HG02642 (cell line): ENCODE results near the gene HAUS2.
"Not testable (repeated sequence)": the region's sequence is repeated elsewhere in the genome, so short reads cannot be mapped to it uniquely, and the experiment has no call there.

Experiments
- ATAC-seq: cut with Tn5 transposase; IDR thresholded peaks from one replicate; pipeline ENCODE4 v1.9.1; 2021; ENCODE audit warnings: mild to moderate bottlenecking; ENCODE audit not compliant: unreplicated experiment, poor library complexity

Gene HAUS2

DNA sequence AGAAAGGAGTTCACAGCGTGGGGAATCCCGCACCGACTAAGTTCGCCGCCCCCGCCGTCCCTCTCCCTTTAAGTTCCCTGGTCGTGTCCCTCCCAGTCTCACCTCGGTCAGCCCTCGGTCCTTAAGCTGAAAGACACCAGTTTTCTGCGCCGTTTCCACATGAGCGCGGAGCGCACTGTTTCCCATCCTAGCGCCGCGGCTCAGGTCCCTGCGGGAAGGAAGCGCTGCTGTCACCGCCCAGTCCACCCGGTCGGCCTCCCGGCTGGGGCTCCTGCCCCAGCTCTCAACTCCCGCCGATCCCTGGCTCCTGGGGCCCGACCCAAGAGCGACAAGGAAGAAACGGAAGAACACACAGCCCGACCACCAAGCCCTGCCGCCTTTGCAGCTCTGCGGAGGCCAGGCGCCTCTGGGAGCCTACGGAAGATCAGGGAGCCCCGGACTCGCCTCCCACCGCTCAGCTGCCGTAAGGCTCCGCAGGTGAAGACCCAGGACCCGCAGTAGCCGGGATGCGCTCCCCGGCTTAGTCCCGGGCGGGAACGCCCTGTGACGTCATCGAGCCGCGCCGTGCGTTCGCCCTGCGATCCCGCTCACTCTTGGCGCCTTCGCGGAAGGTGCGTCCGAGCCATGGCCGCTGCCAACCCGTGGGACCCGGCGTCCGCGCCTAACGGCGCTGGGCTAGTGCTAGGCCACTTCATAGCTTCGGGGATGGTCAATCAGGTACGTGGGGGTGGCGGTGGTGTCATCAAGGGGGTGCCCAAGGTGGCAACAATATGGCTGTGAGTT is at the start of gene HAUS2, which contains the start of gene LRRC57:
TSS of gene HAUS2 (plus strand) at position 590 of the 783 bp plus-strand sequence. CDS start at position 625, 35 bp downstream.
TSS of gene LRRC57 (minus strand) at position 545 of the 783 bp plus-strand sequence. CDS start at position 186, 359 bp downstream.
- peak; percentile 87 for ATAC-seq

- no peak for ATAC-seq
These were observed 48.6 kb upstream of the HAUS2 start for GRCh38 chr15:42499858-42500609.

DNA sequence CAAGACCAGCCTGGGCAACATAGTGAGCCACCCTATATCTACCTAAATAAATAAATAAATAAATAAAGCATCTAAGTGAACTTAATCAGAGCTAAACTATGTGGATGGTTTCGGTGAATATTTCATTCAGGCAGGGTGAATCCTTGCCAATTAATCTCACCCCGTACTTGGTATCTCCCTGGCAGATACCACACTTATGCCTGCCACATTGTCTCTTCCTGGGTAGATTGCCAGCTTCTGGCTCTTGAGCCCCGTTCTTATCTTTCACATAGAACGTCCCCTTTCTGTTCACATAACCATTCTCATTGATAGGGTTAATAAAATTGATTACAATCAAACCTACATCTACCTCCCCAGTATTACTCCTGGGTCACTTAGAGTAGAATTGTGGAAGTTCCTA is 46.2 kb upstream of the HAUS2 start:
- ATAC-seq, result no peak

- no peak for ATAC-seq
These were observed 44.8 kb upstream of the HAUS2 start for GRCh38 chr15:42503825-42504224.

DNA sequence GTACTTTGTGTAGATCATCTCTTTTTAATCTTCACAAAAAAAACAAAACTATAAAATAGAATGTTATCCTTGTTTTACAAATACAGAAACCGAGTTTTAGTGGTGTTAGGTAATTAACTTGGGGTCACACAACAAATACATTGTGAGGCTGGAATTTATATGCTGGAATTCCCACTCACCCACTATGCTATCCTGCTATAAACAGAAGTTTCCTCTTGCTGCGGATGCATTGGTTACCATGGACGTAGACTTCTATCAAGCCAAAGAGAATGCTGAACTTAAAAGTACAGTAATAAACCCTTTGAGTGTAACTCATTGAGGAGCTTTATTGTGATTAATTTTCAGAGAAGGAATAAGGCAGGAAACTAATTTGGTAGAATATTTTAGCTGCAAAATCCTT is 44.0 kb upstream of the HAUS2 start:
- ATAC-seq, result peak; percentile 20

DNA sequence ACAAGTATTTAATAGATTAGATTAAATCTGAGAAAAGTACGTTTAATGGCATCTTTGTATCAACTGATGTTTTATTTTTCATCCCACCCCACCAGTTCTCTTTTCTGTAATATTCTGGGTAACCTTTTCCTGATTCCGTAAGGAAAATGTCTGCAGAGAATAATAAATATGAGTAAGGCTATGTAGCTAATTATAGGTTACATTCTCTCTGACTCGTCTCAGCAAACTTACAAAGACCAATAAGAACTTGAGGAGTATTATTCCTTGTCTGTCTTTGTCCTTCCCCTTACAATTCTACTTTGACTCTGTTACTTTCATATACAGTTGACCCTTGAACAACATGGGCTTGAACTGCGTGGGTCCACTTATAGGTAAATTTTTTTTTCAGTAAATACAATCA is 41.1 kb upstream of the HAUS2 start:
- no peak for ATAC-seq

DNA sequence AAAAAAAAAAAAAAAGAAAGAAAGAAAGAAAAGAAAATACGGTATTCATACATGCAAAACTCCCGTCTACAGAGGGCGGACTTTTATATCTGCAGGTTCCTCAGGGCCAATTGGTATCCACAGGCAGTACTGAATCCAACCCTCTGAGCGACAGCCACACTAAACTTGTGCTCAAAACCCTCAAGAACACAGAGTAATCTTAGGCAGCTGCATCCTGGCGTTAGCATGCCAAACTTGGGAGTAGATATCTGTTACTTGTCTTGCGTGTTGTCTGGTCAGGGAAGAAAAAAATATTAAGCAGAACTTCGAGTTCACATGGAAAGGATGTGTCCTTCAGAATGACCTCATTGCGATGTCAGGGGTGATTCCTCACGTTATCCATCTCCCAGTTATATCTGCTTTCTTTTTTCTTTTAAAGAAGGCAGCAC is 40.4 kb upstream of the HAUS2 start:
- ATAC-seq, result no peak

GRCh38 chr15:42510258-42511006 is 38.2 kb upstream of the HAUS2 start:
- ATAC-seq, result no peak

DNA sequence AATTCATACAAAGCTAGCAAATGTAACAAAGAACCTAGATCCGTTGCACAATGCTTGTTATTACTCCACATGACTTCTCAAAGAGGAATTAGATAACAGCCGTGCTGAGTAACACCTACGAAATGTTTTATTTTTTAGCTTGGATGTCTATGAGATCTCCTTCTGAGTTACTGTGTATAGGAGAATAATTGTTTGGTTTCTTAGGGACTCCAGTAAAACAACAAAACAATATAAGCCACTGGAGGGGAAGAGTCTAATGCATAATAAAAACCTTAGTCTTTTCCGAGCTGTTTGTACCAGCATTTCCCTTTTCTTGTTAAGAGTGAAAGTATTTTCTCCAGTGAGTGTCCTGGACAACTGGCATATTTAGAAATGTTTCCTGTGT is 37.6 kb upstream of the HAUS2 start:
- no peak for ATAC-seq

DNA sequence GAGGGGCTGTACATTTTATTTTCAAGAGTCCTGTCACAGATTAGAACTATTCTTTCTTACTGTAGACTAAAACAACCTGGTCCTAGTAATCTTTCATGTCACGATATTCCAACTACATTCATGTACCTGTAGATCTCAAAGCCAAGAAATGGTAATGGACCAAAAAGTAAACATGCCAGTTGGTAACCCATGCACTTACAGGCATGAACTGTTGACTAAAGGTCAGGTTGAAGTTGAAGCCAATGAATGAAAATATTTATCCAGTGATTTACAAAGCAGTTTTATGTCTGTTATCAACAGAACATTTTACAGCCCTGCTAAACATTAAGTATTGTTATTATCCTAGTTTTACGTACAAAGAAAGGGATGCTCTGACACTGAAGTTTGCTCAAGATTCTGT is 25.3 kb upstream of the HAUS2 start:
- ATAC-seq, result no peak

DNA sequence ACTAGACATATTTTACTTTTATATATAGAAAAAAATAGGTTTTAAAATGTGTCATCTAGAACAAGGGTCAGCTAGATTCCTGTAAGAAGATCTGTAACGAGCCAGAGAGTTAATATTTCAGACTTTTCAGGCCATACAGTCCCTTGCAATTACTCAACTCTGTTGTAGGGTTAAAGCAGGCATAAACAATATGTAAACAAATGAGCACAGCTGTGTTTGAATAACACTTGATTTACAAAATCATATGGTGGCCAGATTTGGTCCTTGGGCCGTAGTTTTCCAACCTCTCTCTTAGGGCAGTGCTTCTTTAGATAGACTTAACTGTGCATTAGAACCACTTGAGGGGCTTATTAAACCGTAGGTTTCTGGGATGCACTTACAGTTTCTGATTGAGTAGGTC is 19.7 kb upstream of the HAUS2 start:
- no peak for ATAC-seq

DNA sequence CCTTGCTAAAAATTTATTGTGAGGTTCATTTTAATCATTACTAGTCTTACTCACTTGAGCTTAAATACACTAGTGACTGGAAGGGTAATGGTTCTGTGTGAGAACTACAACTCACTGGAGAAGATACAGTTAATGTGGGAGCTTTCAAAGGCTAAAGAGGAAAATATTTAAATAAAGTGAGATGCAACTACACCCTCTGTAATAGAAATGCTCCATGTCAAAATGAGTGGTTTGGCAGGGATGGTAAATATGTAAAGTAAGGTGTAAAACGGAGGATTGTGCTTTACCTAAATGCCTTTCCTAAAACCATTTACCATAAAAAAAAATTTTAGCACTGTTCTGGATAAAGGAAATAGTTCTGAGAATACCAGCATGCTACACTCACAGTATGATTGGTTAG is 15.4 kb upstream of the HAUS2 start:
- ATAC-seq, result no peak

GRCh38 chr15:42544853-42545629 is 3.6 kb upstream of the HAUS2 start:
- ATAC-seq, result no peak

GRCh38 chr15:42547918-42548248 is 755 bp upstream of the HAUS2 start:
- ATAC-seq, result no peak

DNA sequence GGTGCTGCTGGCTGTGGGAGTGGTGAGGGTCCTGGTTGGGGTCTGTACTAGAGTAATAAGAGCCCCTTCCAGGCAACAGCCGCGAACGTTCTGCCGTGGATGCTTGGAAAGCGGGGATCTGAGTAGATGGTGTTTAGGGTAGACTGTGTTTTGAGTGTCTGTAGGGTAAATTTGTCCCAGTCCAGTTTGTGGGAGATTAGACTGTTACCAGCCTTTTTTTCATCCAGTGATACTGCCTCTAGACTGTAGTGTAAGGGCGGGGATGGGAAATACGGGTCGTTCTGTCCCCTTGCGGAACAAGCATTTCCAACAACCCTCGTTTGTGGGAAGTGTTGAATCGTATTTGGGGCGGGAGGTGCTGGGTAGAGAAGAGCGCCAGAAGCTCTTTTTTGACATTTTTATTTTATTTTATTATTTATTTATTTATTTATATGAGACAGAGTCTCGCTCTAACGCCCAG is 424 bp downstream of the HAUS2 start:
- ATAC-seq, result peak; percentile 44

- no peak for ATAC-seq
These were observed 1.2 kb downstream of the HAUS2 start for GRCh38 chr15:42549741-42550392.

- no peak for ATAC-seq
These were observed 4.9 kb downstream of the HAUS2 start for GRCh38 chr15:42553554-42553953.

DNA sequence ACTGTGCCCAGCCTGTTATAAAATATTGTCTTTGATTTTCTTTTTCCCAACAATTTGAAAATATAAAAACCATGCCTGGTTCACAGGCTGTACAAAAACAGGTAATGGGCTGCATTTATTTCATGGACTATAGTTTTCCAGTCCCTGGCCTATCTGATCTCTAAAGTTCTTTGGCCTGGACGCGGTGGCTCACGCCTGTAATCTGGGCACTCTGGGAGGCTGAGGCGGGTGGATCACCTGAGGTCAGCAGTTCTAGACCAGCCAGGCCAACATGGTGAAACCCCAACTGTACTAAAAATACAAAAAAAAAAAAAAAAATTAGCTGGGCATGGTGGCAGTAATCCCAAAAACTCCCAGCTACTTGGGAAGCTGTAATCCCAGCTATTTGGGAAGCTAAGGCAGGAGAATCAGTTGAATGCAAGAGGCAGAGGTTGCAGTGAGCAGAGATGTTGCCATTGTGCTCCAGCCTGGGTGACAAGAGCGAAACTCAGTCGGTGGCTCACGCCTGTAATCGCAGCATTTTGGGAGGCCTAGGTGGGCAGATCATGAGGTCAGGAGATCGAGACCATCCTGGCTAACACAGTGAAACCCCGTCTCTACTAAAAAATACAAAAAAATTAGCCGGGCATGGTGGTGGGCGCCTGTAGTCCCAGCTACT is 8.0 kb downstream of the HAUS2 start:
- not testable (repeated sequence) for ATAC-seq

GRCh38 chr15:42558739-42559138 is 10.1 kb downstream of the HAUS2 start:
- no peak for ATAC-seq
